ENCODE measurements around the gene WNT7A. TPM values are rescaled to one million over a fixed set of nuclear protein-coding genes. Genes with fewer than 3 reads are reported as not detected.
A peak's percentile ranks its signal among the peaks of the same experiment; 100 is the strongest.

Gene WNT7A
- total RNA-seq, 1 donor from 2014 or later, result not detected

DNA sequence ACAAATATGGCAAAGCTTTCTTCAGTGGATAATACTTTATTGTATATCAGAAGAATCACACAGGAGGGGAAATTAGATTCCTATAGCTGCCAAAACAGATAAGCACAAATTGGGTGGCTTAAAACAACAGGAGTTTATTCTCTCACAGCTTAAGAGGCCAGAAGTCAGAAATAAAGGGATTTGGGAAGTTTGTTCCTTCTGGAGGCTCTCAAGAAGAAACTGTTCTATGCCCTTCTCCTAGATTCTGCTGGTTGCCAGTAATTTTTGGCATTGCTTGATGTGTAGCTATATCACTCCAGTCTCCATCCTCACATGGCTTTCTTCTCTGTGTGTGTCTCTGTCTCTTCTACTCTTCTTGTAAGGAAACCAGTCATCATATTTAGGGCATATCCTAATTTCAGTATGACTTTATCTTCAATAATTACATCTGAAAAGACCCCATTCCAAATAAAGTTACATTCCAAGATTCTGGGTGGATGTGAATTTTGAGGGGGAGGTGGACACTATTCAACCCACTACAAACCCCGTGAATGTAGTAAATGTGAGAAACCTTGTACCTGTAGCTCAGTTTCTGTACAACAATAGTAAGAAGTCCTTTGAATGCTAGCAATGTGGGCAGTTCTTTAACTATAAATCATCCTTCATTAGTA is 22.2 kb upstream of the WNT7A start:
- H3K9me3 Mint-ChIP-seq (ENCODE audit: unreplicated experiment), result peaks cover 24% of the 10 kb centered on the region
- H3K27me3 Mint-ChIP-seq (ENCODE audit: unreplicated experiment), result no peaks in the 10 kb centered on the region
- H3K27ac Mint-ChIP-seq (ENCODE audit: unreplicated experiment), result no peak overlapping the region
- DNase-seq (ENCODE audit: low spot score), result no peak
- TF ChIP-seq, protein P1, sequence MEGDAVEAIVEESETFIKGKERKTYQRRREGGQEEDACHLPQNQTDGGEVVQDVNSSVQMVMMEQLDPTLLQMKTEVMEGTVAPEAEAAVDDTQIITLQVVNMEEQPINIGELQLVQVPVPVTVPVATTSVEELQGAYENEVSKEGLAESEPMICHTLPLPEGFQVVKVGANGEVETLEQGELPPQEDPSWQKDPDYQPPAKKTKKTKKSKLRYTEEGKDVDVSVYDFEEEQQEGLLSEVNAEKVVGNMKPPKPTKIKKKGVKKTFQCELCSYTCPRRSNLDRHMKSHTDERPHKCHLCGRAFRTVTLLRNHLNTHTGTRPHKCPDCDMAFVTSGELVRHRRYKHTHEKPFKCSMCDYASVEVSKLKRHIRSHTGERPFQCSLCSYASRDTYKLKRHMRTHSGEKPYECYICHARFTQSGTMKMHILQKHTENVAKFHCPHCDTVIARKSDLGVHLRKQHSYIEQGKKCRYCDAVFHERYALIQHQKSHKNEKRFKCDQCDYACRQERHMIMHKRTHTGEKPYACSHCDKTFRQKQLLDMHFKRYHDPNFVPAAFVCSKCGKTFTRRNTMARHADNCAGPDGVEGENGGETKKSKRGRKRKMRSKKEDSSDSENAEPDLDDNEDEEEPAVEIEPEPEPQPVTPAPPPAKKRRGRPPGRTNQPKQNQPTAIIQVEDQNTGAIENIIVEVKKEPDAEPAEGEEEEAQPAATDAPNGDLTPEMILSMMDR (IDR thresholded peaks at IDR 0.05; ENCODE audit: unreplicated experiment), result no peak
- no peaks in the 10 kb centered on the region for H3K4me1 Mint-ChIP-seq (ENCODE audit: unreplicated experiment)
- peaks cover 15% of the 10 kb centered on the region for H3K36me3 Mint-ChIP-seq (ENCODE audit: low read depth, unreplicated experiment)
- H3K4me3 Mint-ChIP-seq (ENCODE audit: unreplicated experiment), result no peak overlapping the region

DNA sequence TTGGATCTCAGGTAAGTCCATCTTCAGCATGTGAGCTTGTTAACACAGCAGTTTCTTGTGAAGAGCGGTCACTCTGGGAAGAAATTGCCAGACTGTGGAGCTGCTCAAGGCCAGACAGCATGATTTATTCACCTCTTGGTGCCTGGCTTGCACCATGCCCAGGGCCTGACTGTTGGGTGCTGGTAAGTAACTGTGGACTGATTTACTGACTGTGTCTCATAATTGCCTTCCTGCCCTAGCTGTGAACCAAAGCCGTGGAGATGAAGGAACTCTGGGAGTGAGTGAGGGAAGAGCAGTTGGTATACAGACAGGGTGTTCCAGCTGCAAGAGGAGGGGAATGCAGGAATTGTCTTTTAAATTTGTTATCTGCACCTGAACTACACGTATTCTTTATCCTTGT is 18.5 kb upstream of the WNT7A start:
- Mint-ChIP-seq H3K9me3 (ENCODE audit: unreplicated experiment) (peaks cover 15% of the 10 kb centered on the region), H3K4me1 (ENCODE audit: unreplicated experiment) (peaks cover 3% of the 10 kb centered on the region), H3K4me3 (ENCODE audit: unreplicated experiment) (no peak overlapping the region), H3K27ac (ENCODE audit: unreplicated experiment) (no peak overlapping the region), H3K36me3 (ENCODE audit: low read depth, unreplicated experiment) (peaks cover 9% of the 10 kb centered on the region), H3K27me3 (ENCODE audit: unreplicated experiment) (no peaks in the 10 kb centered on the region)
- no peak for DNase-seq (ENCODE audit: low spot score)
- TF ChIP-seq, protein P1 (IDR thresholded peaks at IDR 0.05; ENCODE audit: unreplicated experiment), result no peak

DNA sequence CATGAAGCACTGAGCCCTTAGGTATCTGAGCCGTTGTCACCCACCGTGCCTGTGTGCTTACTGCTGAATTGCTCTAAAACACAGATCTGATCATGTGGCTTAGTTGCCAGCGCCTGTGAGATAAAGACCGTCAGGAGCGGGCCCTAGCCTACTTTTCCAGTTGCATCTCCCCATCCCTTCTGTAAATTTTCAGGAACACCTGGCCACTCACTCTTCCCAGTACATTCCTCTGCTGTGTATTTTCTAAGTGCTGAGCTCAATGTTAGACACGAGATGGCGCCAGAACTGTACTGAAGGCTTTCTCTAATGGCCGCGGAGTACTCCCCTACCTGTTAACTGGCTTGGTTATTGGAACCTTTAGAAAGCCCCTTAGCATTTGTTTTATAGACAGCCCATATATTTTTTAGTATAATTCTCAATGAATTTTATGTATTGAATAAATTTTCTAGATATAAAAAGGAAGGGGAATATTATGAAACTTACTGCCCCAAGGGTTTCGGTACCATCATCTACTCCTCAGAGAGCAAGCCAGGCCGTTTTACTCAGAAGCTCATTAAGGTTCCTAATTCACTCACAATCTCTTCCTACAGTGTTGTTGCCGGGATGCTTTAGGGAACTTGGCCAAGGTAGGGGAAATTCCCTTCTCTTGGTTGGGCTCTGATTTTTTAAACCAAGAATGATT is 16.7 kb upstream of the WNT7A start:
- Mint-ChIP-seq H3K27me3 (ENCODE audit: unreplicated experiment) (no peaks in the 10 kb centered on the region), H3K9me3 (ENCODE audit: unreplicated experiment) (peaks cover 9% of the 10 kb centered on the region), H3K4me1 (ENCODE audit: unreplicated experiment) (peaks cover 3% of the 10 kb centered on the region), H3K36me3 (ENCODE audit: low read depth, unreplicated experiment) (peaks cover 9% of the 10 kb centered on the region), H3K27ac (ENCODE audit: unreplicated experiment) (no peak overlapping the region), H3K4me3 (ENCODE audit: unreplicated experiment) (peak overlapping the region; percentile 10)
- DNase-seq (ENCODE audit: low spot score), result peak; percentile 59
- TF ChIP-seq, protein P1 (IDR thresholded peaks at IDR 0.05; ENCODE audit: unreplicated experiment), result peak; percentile 45

DNA sequence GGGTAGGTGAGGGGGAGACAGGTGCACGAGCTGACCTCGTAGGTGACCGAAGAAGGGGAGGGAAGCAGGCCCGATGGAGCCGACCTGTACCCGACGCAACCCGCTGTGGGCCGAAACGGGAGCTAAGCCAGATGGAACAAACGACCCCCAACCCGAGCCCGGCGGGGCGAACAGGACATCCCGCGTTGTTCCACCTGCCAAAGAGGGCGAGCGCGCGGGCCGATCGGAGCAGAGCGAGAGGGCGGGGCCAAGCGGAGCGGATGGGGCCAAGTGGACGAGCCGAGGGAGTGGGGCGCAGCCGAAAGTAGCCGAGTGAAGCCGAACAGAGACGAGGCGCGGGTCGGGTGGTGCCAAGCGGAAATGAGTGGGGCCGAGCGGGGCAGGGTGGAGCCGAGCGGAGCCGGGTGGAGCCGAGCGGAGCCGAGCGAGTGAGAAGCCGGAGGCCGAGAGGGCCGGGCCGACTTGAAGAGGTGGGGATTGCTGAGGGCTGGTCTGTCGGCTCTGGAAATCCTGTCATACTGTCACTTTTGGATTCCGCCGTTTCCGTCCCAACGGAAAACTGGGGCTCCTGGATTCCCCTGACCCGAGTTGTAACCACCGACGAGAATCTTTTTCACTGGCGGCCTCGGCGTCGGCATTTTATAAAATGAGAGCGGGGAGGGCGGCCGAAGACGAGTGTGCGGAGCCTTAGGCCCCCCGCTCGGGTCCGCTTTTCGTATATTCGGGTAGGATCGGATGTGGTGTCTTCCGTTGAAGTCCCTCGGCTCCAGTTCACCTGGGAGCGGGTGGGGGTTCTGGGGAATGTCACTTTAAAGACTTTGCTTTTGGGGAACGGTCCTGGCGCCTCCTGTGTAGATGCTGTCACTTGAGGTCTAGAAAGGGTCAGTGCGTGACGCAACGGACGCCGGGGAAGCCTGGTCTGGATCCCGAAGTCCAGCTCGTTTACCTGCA is 15.6 kb upstream of the WNT7A start:
- peak overlapping the region; percentile 53 for H3K27ac Mint-ChIP-seq (ENCODE audit: unreplicated experiment)

More for the DNA sequence above, 15.6 kb upstream of the WNT7A start:
- peak; percentile 97 for DNase-seq (ENCODE audit: low spot score)
- Mint-ChIP-seq H3K4me1 (ENCODE audit: unreplicated experiment) (peaks cover 3% of the 10 kb centered on the region), H3K9me3 (ENCODE audit: unreplicated experiment) (peaks cover 9% of the 10 kb centered on the region), H3K36me3 (ENCODE audit: low read depth, unreplicated experiment) (peaks cover 3% of the 10 kb centered on the region), H3K4me3 (ENCODE audit: unreplicated experiment) (peak overlapping the region; percentile 92), H3K27me3 (ENCODE audit: unreplicated experiment) (no peaks in the 10 kb centered on the region)
- TF ChIP-seq, protein P1 (IDR thresholded peaks at IDR 0.05; ENCODE audit: unreplicated experiment), result no peak

All from endothelial cell (in vitro differentiated cells).